HG03565 (cell line): ENCODE measurements around the gene ANAPC4.

Experiments
- ATAC-seq: cut with Tn5 transposase; IDR thresholded peaks from one replicate; pipeline ENCODE4 v1.9.1; 2021; ENCODE audit warnings: mild to moderate bottlenecking, moderate library complexity; ENCODE audit not compliant: unreplicated experiment

Gene ANAPC4

DNA sequence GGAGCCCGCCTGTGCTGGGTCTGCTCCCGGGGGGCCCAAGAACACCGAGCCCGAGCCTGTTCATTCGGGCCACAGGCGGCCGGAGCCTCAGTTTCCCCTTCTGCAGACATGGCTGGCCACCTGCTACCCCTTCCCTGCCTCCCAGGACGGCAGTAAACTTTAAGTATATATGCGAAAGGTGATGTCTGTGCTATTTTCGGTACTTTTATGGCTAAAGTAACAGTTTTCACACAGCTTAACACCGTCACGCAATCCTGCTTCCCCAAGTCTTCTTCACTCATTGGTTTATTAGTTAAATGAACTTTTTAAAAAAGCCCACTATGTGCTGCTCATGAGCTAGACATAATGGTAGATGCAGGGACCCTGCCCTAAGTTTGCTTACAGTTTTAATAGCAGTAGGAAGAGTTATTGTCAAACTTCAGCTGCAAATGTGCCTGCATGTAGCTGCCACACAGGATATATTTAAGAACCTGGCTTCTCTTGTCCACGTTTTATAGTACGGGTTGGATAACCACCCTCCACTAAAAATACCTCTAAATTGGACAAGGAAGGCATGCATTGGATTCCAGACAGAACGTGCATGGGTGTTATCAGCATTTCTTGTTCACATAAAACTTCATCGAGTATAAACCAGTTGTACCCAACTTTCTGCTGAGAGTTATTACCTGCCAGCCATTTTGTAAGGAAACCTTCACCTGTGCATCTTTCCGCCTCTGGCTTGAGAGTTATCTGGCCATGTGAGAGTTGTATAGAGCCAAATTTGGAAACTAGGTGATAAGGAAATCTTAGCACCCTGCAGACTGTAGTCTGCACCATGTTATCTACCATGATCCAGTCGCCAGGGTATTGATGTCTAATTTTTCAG is 741 bp downstream of the ANAPC4 start:
- ATAC-seq = no peak

DNA sequence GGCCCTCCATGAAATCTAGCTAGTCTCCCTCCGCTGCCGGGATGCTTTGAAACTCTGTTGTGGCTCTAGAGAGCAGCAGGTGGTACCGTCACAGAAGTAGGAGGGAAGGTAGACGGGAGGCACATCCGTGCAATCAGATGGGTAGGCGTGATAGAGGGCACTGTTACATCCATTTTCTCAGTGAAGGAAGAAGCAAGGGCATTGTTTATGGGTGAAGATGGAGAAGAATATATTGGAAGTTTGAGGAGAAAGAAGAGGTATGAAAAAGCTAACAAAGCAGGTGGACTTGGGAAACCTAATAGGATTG is 1.3 kb downstream of the ANAPC4 start:
- no peak for ATAC-seq

DNA sequence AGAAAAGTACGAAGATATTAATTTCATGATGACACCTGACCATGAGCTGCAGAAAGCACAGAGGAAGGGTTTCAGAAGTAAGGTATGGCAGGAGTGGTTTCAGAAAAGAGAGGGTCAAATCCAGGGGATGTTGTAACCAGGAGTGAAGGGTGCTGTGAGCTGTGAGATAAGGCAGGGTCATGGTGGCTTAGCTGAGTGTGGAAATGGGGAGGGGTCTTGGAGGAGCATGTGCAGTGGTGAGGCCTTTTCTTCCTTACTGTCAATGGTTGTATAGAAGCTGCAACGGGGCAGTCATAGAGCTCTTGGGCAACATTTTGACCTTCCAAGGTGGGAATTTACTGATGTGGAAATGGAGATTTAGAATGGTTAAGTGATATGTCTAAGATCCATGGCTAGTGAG is 2.5 kb downstream of the ANAPC4 start:
- no peak for ATAC-seq

DNA sequence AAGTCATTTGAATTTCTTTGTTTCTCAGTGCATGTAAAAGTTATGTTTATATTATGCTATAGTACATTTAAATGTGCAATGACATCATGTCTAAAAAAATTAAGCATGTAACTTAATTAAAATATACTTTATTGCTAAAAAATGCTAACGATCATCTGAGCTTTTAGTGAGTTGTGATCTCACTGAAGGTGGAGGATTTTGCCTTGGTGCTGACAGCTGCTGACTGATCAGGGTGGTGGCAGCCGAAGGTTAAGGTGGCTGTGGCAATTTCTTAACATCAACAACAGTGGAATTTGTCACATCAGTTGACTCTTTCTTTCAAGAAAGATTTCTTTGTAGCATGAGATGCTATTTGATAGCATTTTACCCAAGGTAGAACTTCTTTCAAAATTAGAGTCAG is 6.6 kb downstream of the ANAPC4 start:
- no peak for ATAC-seq

DNA sequence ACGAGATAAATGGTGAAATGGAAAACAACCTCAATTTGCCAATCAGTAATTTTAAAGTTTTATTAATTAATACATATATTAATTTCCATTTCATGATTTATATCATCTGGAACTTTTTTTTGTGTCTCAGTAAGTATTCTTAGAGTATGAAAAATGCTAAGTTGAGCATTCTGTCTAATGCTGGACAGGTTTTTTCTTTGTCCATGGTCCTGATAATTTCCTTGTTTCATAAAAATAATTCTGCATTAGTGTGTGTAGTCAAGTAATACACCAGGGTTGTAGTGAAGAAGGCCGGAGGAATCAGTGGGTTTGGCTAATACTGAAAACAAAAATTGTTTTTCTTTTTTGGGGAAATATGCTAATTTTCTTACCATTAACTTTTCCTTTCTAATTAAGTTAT is 9.9 kb downstream of the ANAPC4 start:
- ATAC-seq = no peak

DNA sequence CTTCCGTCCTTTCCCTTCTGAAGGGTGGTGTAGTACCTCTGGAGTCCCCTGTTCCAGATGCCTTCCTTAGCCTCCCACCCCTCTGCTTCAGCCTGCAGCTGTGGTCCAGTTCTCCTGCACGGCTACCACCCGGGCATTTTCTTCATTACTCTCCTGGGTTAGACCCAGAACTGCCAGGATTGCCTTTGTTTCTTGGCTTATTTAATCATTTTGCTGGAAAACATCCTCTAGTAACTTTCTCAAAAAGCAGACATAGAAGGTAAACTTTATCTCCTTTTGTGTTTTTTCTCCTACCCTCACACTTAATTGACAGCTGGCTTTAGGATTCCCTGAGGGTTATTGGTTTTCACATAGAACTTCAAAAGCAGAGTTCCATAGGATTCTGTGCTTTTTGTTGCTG is 20.2 kb downstream of the ANAPC4 start:
- no peak for ATAC-seq

DNA sequence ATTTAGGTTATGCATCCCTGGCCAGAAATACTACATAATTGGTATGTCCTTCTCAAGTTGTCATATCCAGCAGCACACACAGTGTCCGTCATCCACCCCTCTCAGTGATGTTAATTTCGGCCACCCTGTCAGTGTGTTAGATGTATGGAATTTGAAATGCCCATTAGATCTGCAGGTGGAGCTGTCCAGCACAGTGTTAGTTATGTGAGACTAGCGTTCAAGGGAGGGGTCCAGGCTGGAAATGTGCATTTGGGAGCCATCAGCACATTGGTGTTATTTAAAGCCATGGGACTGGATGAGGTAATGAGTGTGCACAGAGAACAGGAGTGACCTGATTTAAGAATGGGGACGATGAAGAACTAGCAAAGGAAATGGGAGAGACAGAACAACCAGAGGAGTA is 22.4 kb downstream of the ANAPC4 start:
- no peak for ATAC-seq

DNA sequence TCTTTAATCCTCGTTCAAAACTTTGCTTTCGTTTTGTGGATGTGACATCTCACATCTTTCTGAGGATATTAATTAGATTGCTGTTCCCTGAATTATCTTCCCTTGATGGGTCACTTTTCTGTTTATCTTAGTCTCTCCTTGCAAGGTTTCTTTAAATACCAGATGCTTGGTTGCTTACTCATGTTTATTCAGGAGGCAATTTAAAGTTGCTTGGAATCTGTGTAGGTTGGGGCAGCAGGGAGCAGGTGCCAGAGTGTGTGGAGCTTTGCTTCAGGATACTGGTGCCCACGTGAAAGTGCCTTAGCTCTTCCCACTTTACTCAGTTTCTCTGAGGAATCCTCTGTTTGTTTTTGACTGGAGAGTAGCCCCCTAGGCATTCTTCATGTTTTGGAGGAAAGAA is 24.0 kb downstream of the ANAPC4 start:
- no peak for ATAC-seq

DNA sequence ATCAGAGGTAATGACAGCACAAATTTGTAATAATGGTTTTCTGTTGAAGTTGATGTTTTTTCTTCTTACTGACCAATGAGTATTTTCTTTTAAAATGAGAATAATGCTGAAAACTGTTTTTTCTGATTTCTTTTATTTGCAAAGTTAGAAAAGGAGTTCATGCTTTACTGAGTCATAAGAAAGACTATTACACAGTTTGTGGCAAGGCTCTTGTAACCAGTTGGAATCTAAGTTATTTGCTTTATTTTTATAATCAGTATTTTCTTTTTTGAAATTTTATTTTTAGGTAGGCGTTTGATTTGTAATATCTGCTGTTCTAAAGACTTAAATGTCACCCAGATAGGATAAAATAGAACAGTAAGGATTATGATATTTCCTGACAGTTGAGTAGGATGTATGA is 25.5 kb downstream of the ANAPC4 start:
- ATAC-seq = no peak

DNA sequence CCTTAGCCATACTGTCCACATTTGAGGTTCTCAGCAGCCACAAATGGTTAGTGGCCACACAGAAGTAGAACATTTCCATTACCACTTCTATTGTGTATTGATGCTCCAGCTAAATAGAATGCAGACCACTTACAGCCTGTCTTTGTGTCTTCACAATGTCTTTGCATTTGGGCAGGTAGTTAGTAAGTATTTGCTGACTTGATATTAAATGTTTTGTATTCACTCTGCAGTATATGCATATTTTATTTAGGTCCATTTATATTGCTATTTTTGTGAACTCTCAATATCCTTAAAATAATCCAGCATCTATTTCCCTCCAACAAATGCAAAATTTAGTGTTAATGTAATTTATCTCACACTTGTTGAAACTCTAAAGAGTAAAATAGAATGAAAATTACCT is 26.6 kb downstream of the ANAPC4 start:
- ATAC-seq = no peak

DNA sequence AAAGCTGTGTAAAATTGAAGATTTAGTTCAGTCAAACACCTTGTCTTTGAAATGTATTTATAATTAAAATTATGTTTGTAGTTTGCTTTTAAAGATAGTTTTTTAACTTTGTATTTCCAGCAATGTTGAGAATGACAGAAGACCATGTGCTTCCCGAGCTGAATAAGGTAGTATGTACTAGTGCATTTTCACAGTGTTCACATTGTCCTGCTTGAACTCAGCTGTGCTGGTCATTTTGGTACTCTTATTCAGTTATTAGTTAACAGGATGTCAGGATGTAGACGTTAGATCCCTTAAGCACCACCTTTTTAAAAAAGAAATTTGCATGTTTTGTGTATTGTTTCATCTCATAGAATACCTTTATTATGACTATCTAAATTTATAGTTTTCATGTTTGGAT is 28.4 kb downstream of the ANAPC4 start:
- no peak for ATAC-seq

DNA sequence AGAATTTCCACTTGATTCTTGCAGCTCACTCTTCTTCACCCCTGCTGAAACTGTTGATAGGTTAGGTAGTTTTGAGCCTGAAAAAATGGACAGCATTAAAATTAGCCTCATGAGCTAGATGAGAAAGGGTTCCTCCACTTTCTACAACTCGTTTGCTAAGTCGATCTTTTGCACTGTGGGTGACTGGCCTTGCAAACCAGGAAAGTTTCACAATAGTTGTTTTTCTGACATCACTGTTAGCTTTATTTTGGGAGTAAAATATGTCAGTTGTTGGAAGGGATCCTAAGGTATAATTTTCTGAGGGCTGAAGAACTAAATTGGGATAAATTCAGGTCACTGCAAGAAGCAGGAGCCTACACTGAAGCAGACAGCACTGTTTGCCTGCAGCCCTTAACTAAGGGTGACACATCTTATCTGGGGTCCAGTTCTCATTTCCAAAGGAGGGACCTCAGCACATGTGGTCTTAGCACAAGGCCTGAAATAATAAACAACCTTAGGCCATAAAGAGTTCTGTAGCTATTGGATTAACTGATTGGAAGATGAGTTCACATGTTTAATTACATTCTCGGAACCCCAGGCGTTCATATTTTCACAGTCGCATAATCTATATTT is 29.1 kb downstream of the ANAPC4 start:
- no peak for ATAC-seq

DNA sequence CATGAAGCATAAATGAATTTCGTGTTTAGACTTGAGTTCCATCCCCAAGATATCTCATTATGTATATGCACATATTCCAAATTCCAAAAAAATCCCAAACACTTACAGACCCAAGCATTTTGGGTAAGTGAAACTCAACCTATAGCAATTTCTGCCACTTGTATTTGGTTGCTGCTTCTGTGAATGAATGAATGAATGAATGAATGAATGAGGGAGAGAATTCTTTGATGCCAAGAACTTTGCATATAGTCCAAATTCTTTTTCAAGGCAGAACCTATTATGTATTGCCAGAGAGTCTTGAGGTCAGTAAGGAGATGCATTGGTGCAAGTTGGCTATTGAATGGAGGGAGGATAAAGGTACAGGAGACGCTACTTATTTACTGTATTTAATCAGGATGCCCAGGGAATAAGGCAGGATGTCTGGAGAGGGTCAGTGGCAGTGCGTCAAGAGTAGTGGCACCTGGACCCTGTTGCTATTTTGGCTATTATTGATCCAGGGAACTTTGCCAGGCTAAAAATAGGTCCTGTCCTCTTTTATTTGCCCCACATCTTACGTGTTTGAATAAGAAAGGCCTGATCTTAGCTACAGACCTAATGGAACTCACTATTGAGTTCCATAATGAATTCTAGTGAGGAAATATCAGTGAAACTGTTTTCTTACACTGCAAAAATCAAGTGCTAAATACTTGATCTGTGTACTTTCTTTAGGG is 33.9 kb downstream of the ANAPC4 start:
- ATAC-seq = no peak

DNA sequence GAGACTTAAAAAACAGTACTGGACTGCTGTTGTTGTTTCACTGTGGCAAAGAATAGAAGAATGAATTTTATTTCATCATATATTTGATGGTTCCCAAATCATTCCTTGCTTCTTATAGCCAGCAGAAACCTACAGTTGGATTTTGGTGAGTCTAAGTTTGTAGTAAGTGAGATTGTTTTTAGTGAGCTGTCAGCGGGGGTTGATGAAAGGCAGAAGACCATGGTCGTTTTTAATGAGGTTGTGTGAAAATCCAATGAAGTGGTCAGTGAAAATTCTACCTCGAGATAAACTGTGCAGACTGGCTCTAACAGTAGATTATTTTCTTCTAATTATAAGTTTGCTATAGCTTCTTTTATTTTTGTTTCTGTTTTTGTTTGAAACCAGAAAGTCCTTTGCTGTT is 36.2 kb downstream of the ANAPC4 start:
- ATAC-seq = no peak

DNA sequence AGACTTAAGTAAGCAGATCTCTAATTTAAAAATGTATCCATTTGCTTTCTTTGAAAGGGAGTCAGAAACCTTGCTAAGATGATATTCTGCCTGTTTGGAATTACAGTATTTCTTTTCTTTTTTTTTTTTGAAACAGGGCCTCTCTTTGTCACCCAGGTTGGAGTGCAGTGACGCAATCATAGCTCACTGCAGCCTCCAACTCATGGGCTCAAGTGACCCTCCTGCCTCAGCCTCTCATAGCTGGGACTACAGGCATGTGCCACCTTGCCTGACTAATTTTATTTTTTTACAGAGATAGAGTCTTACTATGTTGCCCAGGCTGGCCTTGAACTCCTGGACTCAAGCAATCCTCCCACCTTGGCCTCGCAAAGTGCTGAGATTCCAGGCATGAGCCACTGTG is 40.0 kb downstream of the ANAPC4 start:
- ATAC-seq = no peak

DNA sequence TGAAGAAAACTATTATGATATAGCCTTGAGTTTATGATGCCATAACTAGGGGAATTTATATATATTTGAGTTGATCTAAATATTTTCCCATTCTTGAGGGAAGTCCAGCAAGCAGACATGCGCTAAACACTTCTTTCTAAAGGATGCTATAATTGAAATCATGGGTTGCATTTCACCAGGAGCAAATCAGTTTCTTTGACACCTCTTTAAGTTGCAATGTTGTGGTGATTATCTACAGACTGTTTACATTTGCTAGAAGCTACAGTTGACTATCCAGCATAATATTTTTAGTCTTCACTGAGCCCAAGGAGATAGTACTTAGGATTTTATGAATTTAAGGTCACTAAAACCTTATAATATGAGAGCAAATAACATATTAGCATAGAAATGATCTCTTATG is 43.9 kb downstream of the ANAPC4 start:
- no peak for ATAC-seq

DNA sequence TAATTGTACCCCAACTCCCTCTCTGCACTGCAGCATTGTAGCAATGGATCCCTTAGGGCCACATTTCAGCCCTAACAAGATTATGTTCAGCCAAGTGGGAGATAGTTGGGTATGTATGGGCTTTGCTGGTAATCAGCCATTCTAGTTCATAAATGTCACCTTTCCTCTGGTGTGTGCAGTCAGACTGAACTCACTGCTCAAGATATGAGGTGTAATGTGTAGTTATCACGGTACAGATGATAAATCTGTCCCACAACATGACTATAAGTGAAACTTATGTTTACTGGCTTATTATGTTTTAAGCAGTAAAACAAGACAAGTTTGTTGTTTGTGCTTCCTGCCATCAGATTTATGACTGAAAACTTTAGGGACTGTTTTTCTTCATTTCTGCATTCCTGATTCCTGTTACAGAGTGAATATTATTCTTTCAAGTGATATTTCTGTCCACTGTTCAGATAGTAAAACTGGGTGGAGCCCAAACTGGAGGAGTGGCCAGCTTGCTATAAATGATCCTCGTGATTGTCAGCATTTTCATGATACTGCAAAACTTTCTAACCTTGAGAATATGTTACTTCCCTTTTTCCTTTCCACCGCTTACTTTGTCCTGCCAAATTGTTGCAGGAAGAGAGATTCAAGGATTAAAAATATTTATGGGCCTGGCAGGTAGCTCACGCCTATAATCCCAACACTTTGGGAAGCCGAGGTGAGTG is 44.9 kb downstream of the ANAPC4 start:
- peak; percentile 59 for ATAC-seq

DNA sequence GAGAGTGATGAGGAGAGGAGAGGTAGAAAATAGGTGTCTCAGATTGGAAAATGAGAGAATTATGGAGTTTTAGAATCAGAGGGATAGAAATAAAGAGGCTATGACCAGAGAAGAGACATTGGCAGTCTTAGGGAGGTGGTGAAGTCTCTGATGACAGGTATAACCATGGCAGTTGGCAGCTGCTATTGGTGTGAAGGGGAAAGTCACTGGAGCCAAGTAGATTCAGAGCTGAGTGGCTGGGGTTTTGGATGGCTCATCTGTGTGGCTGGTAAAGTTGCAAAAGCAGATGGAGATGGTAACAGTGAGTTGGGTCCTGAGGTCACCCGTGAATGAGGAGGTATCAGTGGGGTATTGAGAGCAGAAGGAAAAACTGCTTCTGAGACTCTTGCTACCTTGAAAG is 46.5 kb downstream of the ANAPC4 start:
- no peak for ATAC-seq

DNA sequence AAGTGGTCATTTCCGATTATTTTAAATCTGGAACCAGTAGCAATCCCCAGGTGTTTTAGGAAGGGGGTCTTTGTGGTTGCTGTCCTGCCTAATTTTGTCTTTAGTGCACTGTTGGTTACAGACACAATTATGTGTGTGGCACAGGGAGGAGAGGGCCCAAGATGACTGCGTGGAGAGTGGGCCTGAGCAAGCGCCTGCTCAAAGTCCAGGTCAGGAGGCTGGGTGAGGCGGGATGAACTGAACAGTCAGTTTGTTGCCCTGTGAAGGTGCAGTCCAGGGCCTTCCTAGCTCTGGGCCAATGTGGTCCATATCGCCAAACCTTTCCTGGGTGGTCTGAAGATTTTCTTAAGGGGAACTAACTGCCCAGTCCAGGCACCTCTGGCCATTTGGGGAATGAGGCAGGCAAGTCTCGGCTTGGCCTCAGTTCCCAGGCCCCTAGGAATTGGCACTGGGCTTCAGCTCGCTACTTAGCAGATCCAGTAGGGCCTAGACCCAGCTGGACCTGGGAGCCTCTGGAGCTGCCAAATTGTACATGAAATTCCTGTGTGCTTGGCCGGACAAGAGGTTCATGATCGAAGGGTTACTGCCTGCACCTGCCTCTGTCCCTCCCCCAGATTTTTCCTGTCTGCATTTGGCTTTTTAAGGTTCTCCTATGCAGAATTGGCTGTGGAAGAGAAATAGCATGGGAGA is 47.6 kb downstream of the ANAPC4 start:
- ATAC-seq = no peak

DNA sequence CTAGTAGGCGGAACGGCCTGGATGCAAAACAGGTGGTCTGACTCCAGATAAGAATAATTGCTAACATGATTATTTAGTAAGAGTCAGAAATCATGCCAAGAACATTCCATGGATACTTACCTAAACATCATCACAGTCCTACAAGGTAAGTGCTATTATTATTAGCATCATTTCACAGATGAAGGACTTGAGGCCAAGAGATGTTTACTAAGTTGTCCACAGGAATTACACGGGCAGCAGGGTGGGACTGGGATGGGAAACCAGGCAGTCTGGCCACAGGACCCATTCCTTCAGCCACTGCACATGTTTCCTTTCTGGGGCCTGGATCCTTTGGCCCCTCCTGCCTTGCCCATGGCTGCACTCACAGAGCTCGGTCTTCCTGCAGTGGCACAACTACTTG is 48.3 kb downstream of the ANAPC4 start:
- ATAC-seq = no peak

DNA sequence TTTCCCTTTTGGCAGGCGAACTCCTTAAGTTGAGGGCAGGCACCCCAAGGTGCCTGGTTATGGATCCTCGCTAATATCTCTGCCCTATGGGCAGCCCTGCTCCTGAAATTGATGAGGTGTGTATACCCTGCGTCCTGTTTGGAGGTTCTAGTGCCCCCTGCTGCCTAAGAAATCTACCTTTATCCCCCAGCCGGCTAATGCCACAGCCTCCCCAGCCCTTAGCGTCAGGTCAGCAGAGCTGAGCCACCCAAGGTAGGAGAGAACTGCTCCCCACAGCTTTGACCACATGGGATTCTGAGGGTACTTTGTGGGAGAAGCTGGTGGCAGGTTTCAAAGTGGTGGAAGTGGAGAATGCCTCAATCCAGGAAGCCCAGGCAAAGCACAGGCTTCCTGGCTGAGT is 50.8 kb downstream of the ANAPC4 start:
- no peak for ATAC-seq
